Testis (tissue), 3 donors: ENCODE measurements around the gene TXNRD2. TPM values are rescaled to one million over a fixed set of nuclear protein-coding genes. Genes with fewer than 3 reads are reported as not detected.

Experiments used
- DNase-seq: peaks from one replicate; pipeline ENCODE4 v3.0.0-alpha.2; 2019
- H3K27ac ChIP-seq, 2 donors: fragments of 200-600 bp; sonication (generic); one replicate each; pipeline ENCODE4 v1.5.1; 2019
- H3K27me3 ChIP-seq: fragments of 200-600 bp; sonication (generic); one replicate; pipeline ENCODE4 v1.5.1; 2019
- H3K36me3 ChIP-seq: fragments of 200-600 bp; sonication (generic); one replicate; pipeline ENCODE4 v1.5.1; 2017; ENCODE audit warnings: low read depth; ENCODE audit errors: missing control alignments
- H3K4me1 ChIP-seq: fragments of 200-600 bp; sonication (generic); one replicate; pipeline ENCODE4 v1.5.1; 2019
- H3K4me3 ChIP-seq, 2 donors: fragments of 200-600 bp; sonication (generic); one replicate each; pipeline ENCODE4 v1.5.1; 2017 to 2019
- H3K9me3 ChIP-seq: fragments of 200-600 bp; sonication (generic); one replicate; pipeline ENCODE4 v1.5.1; 2017
- POLR2A ChIP-seq: fragments of 450-650 bp; IDR thresholded peaks from one replicate; pipeline ENCODE4 v1.6.1; 2017; ENCODE audit warnings: antibody characterized with exemption, mild to moderate bottlenecking, moderate library complexity
- WGBS, 2 donors: methylation state at CpG; one replicate each; pipeline ENCODE4 v1.1.5; 2018; 5-methylcytosine and 5-hydroxymethylcytosine counted together
- intact Hi-C: fragments of 100-400 bp; cut with DNase I; formaldehyde crosslinking; loops from one replicate; pipeline ENCODE4 v1.15.1; 2023; ENCODE audit warnings: low total_unique reads
- polyA plus RNA-seq: library from polyadenylated mRNA; stranded (reverse); fragments of 350-450 nt; fragmentation: Illumina TruSeq; extraction: RNeasy Lipid Tissue Mini Kit (QIAGEN cat#74804); gene quantifications from one replicate; pipeline ENCODE4 v1.2.3, GENCODE V29; 2014; ENCODE audit warnings: low read depth, low replicate concordance; ENCODE audit not compliant: insufficient read depth
- total RNA-seq, 2 donors: library from RNA; depleted of rRNA; stranded (reverse); fragments of >200 nt; gene quantifications; one replicate each; pipeline ENCODE4 v1.2.3, GENCODE V29; 2016
- TF ChIP-seq, protein P1 (sequence below), 3 experiments: fragments of 450-650 bp in 2 of 3; fragments of 200-600 bp in 1 of 3; sonication (generic) in 1 of 3; IDR thresholded peaks; one replicate each; pipeline ENCODE4 v1.5.1; 2016 to 2019; ENCODE audit warnings: antibody characterized with exemption in 3 of 3, mild to moderate bottlenecking in 2 of 3, moderate library complexity in 1 of 3

The TXNRD2 gene
- total and polyA plus RNA-seq, 3 donors from 2014 or later, result 28.7 to 49.9 (median 36.6) TPM

DNA sequence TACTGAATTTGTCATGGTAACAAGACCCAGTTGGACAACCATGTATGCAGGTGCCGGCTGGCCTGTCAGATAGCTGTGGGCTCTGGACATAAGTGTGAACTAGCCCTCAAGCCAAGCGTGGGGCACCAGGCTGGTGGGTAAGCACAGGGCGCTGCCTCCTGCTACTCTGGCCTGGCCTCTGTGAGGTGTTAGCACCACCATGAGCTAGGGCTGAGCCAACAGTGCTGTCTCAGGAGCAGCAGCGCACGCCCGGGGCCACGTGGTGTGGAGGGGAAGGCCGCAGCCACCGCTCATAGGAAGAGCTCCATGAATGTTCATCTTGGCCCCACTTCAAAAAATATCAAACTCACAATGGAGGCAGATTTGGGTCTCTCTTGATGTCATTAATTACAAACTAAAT lies 51.7 kb downstream of the TXNRD2 start:
- Histone ChIP-seq H3K4me1 (peaks cover 12% of the 10 kb centered on the region), H3K27ac (no peak overlapping the region), H3K9me3 (no peaks in the 10 kb centered on the region), H3K4me3 (no peak overlapping the region), H3K27me3 (no peaks in the 10 kb centered on the region), H3K36me3 (no peaks in the 10 kb centered on the region)
- no peak for DNase-seq
- intact Hi-C loops, result no loop called here
- TF ChIP-seq, protein P1, sequence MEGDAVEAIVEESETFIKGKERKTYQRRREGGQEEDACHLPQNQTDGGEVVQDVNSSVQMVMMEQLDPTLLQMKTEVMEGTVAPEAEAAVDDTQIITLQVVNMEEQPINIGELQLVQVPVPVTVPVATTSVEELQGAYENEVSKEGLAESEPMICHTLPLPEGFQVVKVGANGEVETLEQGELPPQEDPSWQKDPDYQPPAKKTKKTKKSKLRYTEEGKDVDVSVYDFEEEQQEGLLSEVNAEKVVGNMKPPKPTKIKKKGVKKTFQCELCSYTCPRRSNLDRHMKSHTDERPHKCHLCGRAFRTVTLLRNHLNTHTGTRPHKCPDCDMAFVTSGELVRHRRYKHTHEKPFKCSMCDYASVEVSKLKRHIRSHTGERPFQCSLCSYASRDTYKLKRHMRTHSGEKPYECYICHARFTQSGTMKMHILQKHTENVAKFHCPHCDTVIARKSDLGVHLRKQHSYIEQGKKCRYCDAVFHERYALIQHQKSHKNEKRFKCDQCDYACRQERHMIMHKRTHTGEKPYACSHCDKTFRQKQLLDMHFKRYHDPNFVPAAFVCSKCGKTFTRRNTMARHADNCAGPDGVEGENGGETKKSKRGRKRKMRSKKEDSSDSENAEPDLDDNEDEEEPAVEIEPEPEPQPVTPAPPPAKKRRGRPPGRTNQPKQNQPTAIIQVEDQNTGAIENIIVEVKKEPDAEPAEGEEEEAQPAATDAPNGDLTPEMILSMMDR (IDR thresholded peaks at IDR 0.05), result no peak
- no peak for TF ChIP-seq POLR2A
- 94% methylated on average over 3 to 9 of the region's 9 CpGs for WGBS, 2 donors

DNA sequence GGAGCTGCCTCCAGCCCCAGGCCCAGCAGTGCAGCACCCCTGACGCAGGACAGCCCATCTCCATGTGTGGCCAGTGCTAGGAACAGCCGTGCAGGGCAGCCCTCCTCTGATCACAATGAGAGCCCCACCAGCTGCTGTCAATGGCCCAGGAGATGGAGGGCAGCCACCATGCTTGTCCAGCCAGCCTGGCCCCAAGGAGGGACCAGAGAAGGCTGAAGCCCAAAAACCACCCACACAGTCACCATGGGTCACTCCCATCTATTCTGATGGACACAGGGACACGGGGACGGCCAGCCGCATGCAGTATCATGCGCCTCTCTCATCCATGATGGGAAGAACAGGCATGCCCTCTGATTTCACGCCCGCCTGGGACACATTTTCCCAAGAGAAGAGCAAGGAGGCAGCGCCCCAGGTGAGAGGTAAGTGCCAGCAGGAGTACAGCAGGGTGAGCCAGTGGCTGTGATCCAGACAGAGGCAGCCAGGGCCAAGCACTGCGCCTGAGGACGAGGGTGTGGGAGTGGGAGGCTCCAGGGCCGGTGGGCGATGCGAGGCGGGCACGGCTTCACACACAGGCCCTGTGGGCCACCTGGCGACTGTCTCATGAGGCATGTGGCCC lies 53.4 kb downstream of the TXNRD2 start:
- no peaks in the 10 kb centered on the region for H3K27me3 ChIP-seq
- no peak for DNase-seq
- intact Hi-C loops, result no loop called here
- TF ChIP-seq, protein P1 (IDR thresholded peaks at IDR 0.05), result no peak
- TF ChIP-seq POLR2A, result no peak
- no peak overlapping the region for H3K4me3 ChIP-seq
- H3K4me1 ChIP-seq, result peaks cover 12% of the 10 kb centered on the region
- 90 to 93% methylated on average over 11 to 17 of the region's 17 CpGs for WGBS, 2 donors
- H3K36me3 ChIP-seq, result no peaks in the 10 kb centered on the region
- H3K27ac ChIP-seq, result no peak overlapping the region
- no peaks in the 10 kb centered on the region for H3K9me3 ChIP-seq

DNA sequence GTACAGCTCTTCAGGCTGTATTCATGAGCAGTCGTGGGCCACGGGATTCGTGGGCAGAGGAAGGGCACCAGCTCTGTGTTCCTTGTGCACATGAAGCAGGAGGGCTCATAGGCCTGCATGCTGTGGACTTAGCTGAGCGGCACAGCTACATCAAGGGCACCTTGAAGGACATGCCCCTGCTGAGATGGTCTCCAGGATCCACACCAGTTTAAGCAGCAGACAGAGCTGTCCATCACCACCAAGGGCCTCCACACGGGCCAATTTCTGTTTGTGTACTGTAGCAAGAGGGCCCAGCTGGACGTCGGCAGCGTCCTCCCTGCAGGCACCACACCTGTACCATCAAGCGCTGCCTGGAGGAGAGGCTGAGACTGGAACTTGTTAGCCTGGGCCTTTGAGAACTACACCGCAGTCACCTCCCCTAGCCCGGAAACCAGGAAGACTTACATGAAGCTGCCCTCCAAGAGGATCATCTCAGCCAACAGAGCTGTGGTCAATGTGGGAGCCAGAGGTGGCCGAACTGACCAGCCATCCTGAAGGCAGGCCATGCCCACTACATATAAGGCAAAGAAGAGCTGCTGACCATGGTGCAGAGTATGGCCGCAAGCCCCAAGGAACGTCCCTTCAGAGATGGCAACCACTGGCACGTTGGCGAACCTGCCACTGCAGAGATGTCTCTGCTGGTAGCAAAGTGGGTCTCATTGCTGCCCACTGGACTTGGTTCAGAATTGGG lies 54.2 kb downstream of the TXNRD2 start:
- no peaks in the 10 kb centered on the region for H3K9me3 ChIP-seq
- DNase-seq, result no peak
- H3K27ac ChIP-seq, result no peak overlapping the region
- H3K4me1 ChIP-seq, result peaks cover 10% of the 10 kb centered on the region
- no peaks in the 10 kb centered on the region for H3K36me3 ChIP-seq
- WGBS, 2 donors, result 91 to 94% methylated on average over 9 to 16 of the region's 16 CpGs
- TF ChIP-seq POLR2A, result no peak
- TF ChIP-seq, protein P1 (IDR thresholded peaks at IDR 0.05), result no peak
- no peaks in the 10 kb centered on the region for H3K27me3 ChIP-seq
- intact Hi-C loops, result no loop called here
- no peak overlapping the region for H3K4me3 ChIP-seq

DNA sequence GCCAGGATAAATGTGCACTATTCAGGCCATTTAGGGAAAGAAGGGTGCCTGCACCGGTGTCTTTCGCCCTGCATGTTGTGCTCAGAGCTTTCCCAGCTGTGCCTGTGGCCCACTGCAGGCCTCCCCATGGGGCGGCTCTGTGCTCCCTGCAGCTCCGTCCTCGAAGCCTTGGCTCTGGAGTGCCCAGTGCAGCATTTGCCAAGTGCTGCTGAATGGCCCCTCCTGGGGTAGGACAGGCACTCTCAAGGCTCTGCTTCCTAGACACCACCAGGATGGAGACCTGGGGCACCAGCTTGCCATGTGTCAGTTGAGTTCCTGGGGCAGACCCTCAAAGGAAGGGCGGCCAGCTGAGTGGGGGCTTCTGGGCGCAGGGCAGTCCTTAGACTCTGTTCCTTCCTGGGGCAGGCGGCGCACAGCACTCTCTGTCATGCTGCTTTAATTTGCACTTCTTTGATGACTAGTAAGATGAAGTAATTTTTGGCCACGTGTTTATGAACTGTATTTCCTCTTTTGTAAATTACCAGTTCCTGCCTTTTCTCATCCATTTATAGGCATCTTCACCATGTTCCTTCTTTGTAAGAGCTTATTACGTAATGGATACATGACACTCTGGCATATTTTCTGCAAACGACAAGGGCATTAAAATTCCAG lies 54.9 kb downstream of the TXNRD2 start:
- intact Hi-C loops, result no loop called here
- Histone ChIP-seq H3K36me3 (no peaks in the 10 kb centered on the region), H3K9me3 (no peaks in the 10 kb centered on the region), H3K27me3 (no peaks in the 10 kb centered on the region), H3K4me1 (peaks cover 3% of the 10 kb centered on the region), H3K27ac (no peak overlapping the region), H3K4me3 (no peak overlapping the region)
- no peak for DNase-seq
- WGBS, 2 donors, result 83% methylated on average over 11 to 12 of the region's 12 CpGs
- TF ChIP-seq, protein P1 (IDR thresholded peaks at IDR 0.05), result no peak
- no peak for TF ChIP-seq POLR2A
